K562 (cell line): Measurements from ENCODE around the gene DCAF5. TPM values are rescaled to one million over a fixed set of nuclear protein-coding genes. Genes with fewer than 3 reads are reported as not detected.

Experiments
- EGR1 ChIP-seq: fragments of 450-650 bp; conservative IDR thresholded peaks from 2 replicates; pipeline ENCODE4 v1.6.1; 2017; ENCODE audit warnings: mild to moderate bottlenecking
- HCFC1 ChIP-seq: IDR thresholded peaks from 2 replicates; pipeline ENCODE4 v1.6.1; 2012; ENCODE audit warnings: low read depth, low read length, improper control_type of control experiment
- HDGF ChIP-seq: fragments of 450-650 bp; IDR thresholded peaks from 2 replicates; pipeline ENCODE4 v1.6.1; 2016
- HLTF ChIP-seq: fragments of 450-650 bp; IDR thresholded peaks from 2 replicates; pipeline ENCODE4 v1.6.1; 2016
- HMG20A ChIP-seq: fragments of 450-650 bp; formaldehyde crosslinking; conservative IDR thresholded peaks from 2 replicates; pipeline ENCODE4 v1.4.0; 2020; ENCODE audit warnings: mild to moderate bottlenecking, mixed read lengths
- HMG20B ChIP-seq: fragments of 250-450 bp; sonication (Bioruptor Pico); IDR thresholded peaks from 2 replicates; pipeline ENCODE4 v1.5.0; 2021; ENCODE audit warnings: mild to moderate bottlenecking
- NELFE ChIP-seq: IDR thresholded peaks from 2 replicates; pipeline ENCODE4 v1.6.1; 2011; ENCODE audit warnings: mild to moderate bottlenecking; ENCODE audit not compliant: insufficient read depth, insufficient read length
- NRF1 ChIP-seq, 2 experiments: fragments of 450-650 bp; IDR thresholded peaks in 1 of 2; conservative IDR thresholded peaks in 1 of 2; 2 replicates each; pipeline ENCODE4 v1.6.1; 2014; ENCODE audit warnings: mild to moderate bottlenecking in 2 of 2
- RHOXF2B ChIP-seq: fragments of 250-450 bp; sonication (Bioruptor Pico); conservative IDR thresholded peaks from 2 replicates; pipeline ENCODE4 v1.5.1; 2021
- SREBF2 ChIP-seq: sonication (generic); formaldehyde crosslinking; IDR thresholded peaks from 2 replicates; pipeline ENCODE4 v1.4.0; 2020; ENCODE audit warnings: mild to moderate bottlenecking, missing genetic modification reagents
- TGIF2 ChIP-seq: sonication (generic); formaldehyde crosslinking; IDR thresholded peaks from 2 replicates; pipeline ENCODE4 v1.8.1; 2022; ENCODE audit warnings: mild to moderate bottlenecking, missing genetic modification reagents, moderate library complexity
- ZNF253 ChIP-seq: fragments of 250-450 bp; sonication (Bioruptor Pico); conservative IDR thresholded peaks from 2 replicates; pipeline ENCODE4 v1.6.1; 2021; ENCODE audit warnings: mild to moderate bottlenecking
- ZNF384 ChIP-seq: IDR thresholded peaks from 2 replicates; pipeline ENCODE4 v1.6.1; 2012; ENCODE audit warnings: low read depth, low read length, improper control_type of control experiment
- ZNF583 ChIP-seq: fragments of 250-450 bp; sonication (Bioruptor Pico); IDR thresholded peaks from 2 replicates; pipeline ENCODE4 v1.4.0; 2020
- polyA plus RNA-seq, 8 experiments: library from polyadenylated mRNA; depleted of rRNA in 4 of 8; stranded (reverse) in 5 of 8; unstranded in 3 of 8; fragments of >200 nt; fragmentation: Nextera tagmentation in 2 of 8; fragmentation: Illumina TruSeq in 1 of 8; extraction: Ambion mirVana in 2 of 8; extraction: Trizol in 1 of 8; gene quantifications; 2 replicates each; pipeline versions ENCODE4 v1.2.1 to v1.2.3, GENCODE V29; 2011 to 2014; ENCODE audit warnings: inconsistent platforms in 1 of 8, missing spikeins in 1 of 8
- total RNA-seq, 7 experiments: library from RNA; depleted of rRNA in 6 of 7; stranded (reverse); fragments of >200 nt in 6 of 7; fragmentation: Illumina TruSeq in 2 of 7; extraction: Trizol in 2 of 7; gene quantifications; 2 replicates each; pipeline versions ENCODE4 v1.2.1 to v1.2.3, GENCODE V29; 2011 to 2021; ENCODE audit warnings: low replicate concordance in 1 of 7
- TF ChIP-seq, protein P1 (sequence below): fragments of 450-650 bp; IDR thresholded peaks from 2 replicates; pipeline ENCODE4 v1.6.1; 2016; ENCODE audit warnings: low read depth
- TF ChIP-seq, protein P2 (sequence below): sonication (generic); formaldehyde crosslinking; IDR thresholded peaks from 2 replicates; pipeline ENCODE4 v1.8.1; 2023; ENCODE audit warnings: mild to moderate bottlenecking, missing genetic modification reagents, moderate library complexity
- TF ChIP-seq, protein P3 (sequence below): fragments of 250-450 bp; sonication (Bioruptor Pico); IDR thresholded peaks from 2 replicates; pipeline ENCODE4 v1.4.0; 2020; ENCODE audit warnings: mild to moderate bottlenecking, moderate library complexity

DCAF5 gene
- total and polyA plus RNA-seq, 9 of the 15 experiments (the other 6 are each of a cell fraction or from before 2014, with no cell fraction given), result 5.6 to 24.1 (median 12.7) TPM

DNA sequence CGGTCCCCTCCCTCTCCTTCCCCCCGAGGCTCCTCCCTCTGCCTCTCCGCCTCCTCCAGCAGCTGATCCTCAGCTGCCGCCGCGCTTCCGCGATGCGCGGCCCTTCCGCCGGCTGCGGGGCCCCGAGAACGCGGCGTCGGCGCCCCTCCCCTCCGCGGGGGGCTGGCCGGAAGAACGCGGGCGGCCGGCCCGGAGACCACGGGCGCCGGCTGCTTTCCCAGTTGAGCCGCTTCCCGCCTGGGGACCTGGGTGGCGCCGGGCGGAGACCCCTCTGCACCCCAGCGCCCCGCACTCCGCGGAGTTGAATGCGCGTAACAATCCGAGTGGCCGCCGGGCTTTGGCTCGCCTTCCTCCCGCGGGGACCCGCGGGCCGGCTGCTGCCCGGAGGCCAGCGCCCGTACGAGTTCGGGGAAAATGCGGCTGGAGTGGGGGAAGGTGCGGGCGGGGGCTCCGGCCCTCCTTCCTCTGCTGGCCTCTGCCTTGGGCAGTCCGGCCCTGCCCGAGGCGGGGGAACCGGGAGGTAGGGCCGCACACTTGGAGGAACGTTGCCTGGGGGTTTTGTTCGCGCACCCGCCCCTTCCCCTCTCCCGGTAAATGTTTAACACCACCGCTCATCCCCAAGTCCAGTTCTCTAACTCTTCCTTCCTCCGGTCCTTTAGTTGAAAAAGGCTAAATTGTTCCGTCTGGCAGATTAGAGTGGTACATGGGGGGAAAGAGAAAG, 393 bp upstream of the DCAF5 start (continued):
- TF ChIP-seq, protein P1, sequence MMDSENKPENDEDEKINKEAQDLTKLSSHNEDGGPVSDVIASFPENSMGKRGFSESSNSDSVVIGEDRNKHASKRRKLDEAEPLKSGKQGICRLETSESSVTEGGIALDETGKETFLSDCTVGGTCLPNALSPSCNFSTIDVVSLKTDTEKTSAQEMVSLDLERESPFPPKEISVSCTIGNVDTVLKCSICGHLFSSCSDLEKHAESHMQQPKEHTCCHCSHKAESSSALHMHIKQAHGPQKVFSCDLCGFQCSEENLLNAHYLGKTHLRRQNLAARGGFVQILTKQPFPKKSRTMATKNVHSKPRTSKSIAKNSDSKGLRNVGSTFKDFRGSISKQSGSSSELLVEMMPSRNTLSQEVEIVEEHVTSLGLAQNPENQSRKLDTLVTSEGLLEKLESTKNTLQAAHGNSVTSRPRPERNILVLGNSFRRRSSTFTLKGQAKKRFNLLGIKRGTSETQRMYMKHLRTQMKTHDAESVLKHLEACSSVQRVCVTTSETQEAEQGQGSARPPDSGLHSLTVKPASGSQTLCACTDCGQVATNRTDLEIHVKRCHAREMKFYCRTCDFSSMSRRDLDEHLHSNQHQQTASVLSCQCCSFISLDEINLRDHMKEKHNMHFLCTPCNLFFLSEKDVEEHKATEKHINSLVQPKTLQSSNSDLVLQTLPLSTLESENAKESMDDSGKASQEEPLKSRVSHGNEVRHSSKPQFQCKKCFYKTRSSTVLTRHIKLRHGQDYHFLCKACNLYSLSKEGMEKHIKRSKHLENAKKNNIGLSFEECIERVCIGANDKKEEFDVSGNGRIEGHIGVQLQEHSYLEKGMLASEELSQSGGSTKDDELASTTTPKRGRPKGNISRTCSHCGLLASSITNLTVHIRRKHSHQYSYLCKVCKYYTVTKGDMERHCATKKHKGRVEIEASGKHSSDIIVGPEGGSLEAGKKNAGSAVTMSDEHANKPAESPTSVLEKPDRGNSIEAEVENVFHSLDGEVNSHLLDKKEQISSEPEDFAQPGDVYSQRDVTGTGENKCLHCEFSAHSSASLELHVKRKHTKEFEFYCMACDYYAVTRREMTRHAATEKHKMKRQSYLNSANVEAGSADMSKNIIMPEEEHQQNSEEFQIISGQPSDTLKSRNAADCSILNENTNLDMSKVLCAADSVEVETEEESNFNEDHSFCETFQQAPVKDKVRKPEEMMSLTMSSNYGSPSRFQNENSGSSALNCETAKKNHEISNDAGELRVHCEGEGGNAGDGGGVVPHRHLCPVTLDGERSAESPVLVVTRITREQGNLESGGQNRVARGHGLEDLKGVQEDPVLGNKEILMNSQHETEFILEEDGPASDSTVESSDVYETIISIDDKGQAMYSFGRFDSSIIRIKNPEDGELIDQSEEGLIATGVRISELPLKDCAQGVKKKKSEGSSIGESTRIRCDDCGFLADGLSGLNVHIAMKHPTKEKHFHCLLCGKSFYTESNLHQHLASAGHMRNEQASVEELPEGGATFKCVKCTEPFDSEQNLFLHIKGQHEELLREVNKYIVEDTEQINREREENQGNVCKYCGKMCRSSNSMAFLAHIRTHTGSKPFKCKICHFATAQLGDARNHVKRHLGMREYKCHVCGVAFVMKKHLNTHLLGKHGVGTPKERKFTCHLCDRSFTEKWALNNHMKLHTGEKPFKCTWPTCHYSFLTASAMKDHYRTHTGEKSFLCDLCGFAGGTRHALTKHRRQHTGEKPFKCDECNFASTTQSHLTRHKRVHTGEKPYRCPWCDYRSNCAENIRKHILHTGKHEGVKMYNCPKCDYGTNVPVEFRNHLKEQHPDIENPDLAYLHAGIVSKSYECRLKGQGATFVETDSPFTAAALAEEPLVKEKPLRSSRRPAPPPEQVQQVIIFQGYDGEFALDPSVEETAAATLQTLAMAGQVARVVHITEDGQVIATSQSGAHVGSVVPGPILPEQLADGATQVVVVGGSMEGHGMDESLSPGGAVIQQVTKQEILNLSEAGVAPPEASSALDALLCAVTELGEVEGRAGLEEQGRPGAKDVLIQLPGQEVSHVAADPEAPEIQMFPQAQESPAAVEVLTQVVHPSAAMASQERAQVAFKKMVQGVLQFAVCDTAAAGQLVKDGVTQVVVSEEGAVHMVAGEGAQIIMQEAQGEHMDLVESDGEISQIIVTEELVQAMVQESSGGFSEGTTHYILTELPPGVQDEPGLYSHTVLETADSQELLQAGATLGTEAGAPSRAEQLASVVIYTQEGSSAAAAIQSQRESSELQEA, result no peak
- TF ChIP-seq HCFC1, result 0 out of 2 replicates have a peak, but pooled peaks have one; percentile 22
- no peak for TF ChIP-seq TGIF2 (CRISPR knock-in tag)
- TF ChIP-seq, protein P2, sequence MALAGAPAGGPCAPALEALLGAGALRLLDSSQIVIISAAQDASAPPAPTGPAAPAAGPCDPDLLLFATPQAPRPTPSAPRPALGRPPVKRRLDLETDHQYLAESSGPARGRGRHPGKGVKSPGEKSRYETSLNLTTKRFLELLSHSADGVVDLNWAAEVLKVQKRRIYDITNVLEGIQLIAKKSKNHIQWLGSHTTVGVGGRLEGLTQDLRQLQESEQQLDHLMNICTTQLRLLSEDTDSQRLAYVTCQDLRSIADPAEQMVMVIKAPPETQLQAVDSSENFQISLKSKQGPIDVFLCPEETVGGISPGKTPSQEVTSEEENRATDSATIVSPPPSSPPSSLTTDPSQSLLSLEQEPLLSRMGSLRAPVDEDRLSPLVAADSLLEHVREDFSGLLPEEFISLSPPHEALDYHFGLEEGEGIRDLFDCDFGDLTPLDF (CRISPR knock-in tag), result no peak
- TF ChIP-seq NRF1 (conservative IDR thresholded peaks at IDR 0.05 in 1 of 2, IDR thresholded peaks at IDR 0.05 in 1 of 2), result peak; percentile 10 to 71; a peak in 2 of 4 replicates
- TF ChIP-seq HLTF, result no peak
- TF ChIP-seq EGR1, result no peak
- no peak for TF ChIP-seq ZNF583 (CRISPR knock-in tag)
- no peak for TF ChIP-seq ZNF253 (CRISPR knock-in tag)
- TF ChIP-seq NELFE, result no peak
- no peak for TF ChIP-seq HMG20B
- TF ChIP-seq HMG20A (CRISPR knock-in tag), result no peak
- no peak for TF ChIP-seq RHOXF2B (CRISPR knock-in tag)
- TF ChIP-seq HDGF, result no peak
- TF ChIP-seq ZNF384, result no peak
- no peak for TF ChIP-seq SREBF2
- TF ChIP-seq, protein P3, sequence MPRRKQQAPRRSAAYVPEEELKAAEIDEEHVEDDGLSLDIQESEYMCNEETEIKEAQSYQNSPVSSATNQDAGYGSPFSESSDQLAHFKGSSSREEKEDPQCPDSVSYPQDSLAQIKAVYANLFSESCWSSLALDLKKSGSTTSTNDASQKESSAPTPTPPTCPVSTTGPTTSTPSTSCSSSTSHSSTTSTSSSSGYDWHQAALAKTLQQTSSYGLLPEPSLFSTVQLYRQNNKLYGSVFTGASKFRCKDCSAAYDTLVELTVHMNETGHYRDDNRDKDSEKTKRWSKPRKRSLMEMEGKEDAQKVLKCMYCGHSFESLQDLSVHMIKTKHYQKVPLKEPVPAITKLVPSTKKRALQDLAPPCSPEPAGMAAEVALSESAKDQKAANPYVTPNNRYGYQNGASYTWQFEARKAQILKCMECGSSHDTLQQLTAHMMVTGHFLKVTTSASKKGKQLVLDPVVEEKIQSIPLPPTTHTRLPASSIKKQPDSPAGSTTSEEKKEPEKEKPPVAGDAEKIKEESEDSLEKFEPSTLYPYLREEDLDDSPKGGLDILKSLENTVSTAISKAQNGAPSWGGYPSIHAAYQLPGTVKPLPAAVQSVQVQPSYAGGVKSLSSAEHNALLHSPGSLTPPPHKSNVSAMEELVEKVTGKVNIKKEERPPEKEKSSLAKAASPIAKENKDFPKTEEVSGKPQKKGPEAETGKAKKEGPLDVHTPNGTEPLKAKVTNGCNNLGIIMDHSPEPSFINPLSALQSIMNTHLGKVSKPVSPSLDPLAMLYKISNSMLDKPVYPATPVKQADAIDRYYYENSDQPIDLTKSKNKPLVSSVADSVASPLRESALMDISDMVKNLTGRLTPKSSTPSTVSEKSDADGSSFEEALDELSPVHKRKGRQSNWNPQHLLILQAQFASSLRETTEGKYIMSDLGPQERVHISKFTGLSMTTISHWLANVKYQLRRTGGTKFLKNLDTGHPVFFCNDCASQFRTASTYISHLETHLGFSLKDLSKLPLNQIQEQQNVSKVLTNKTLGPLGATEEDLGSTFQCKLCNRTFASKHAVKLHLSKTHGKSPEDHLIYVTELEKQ (CRISPR knock-in tag), result no peak
